GM19328 (cell line): ENCODE results near the gene PTPN3.

Experiments used
- ATAC-seq: cut with Tn5 transposase; IDR thresholded peaks from one replicate; pipeline ENCODE4 v1.9.1; 2021; ENCODE audit warnings: mild to moderate bottlenecking, moderate library complexity; ENCODE audit not compliant: unreplicated experiment

The PTPN3 gene

GRCh38 chr9:109507421-109507838, 9.3 kb upstream of the PTPN3 start:
- no peak for ATAC-seq

GRCh38 chr9:109506097-109506712, 8.1 kb upstream of the PTPN3 start:
- ATAC-seq, result no peak

- no peak for ATAC-seq
These were observed 6.6 kb upstream of the PTPN3 start for GRCh38 chr9:109504689-109505088.

- ATAC-seq, result no peak
These were observed 2.4 kb upstream of the PTPN3 start for GRCh38 chr9:109500421-109500974.

- ATAC-seq, result no peak
These were observed 1.7 kb upstream of the PTPN3 start for GRCh38 chr9:109499631-109500410.

- no peak for ATAC-seq
These were observed 1.1 kb upstream of the PTPN3 start for GRCh38 chr9:109499093-109499630.

- ATAC-seq, result no peak
These were observed 617 bp downstream of the PTPN3 start for GRCh38 chr9:109497226-109498153.

- ATAC-seq, result no peak
These were observed 1.3 kb downstream of the PTPN3 start for GRCh38 chr9:109496841-109497225.

- no peak for ATAC-seq
These were observed 1.9 kb downstream of the PTPN3 start for GRCh38 chr9:109496218-109496617.

GRCh38 chr9:109493648-109494047, 4.5 kb downstream of the PTPN3 start:
- no peak for ATAC-seq

- no peak for ATAC-seq
These were observed 6.5 kb downstream of the PTPN3 start for GRCh38 chr9:109491590-109491989.

GRCh38 chr9:109488791-109489492, 9.2 kb downstream of the PTPN3 start:
- ATAC-seq, result no peak

GRCh38 chr9:109488351-109488750, 9.8 kb downstream of the PTPN3 start:
- no peak for ATAC-seq

GRCh38 chr9:109487247-109487646, 10.9 kb downstream of the PTPN3 start:
- no peak for ATAC-seq

- ATAC-seq, result no peak
These were observed 14.2 kb downstream of the PTPN3 start for GRCh38 chr9:109483744-109484429.

GRCh38 chr9:109482391-109482916, 15.7 kb downstream of the PTPN3 start:
- ATAC-seq, result no peak

GRCh38 chr9:109481856-109482255, 16.3 kb downstream of the PTPN3 start:
- no peak for ATAC-seq

- ATAC-seq, result no peak
These were observed 18.3 kb downstream of the PTPN3 start for GRCh38 chr9:109479822-109480221.

- no peak for ATAC-seq
These were observed 19.3 kb downstream of the PTPN3 start for GRCh38 chr9:109478665-109479380.
